Activated CD4-positive, alpha-beta T cell treated with anti-CD3 and anti-CD28 coated beads for 4 hours (primary cell): ENCODE data around the gene SEMA6C.

Experiments
- DNase-seq, 2 donors: peaks; one replicate each; pipeline ENCODE4 v3.0.0-alpha.2; 2020

The SEMA6C gene

DNA sequence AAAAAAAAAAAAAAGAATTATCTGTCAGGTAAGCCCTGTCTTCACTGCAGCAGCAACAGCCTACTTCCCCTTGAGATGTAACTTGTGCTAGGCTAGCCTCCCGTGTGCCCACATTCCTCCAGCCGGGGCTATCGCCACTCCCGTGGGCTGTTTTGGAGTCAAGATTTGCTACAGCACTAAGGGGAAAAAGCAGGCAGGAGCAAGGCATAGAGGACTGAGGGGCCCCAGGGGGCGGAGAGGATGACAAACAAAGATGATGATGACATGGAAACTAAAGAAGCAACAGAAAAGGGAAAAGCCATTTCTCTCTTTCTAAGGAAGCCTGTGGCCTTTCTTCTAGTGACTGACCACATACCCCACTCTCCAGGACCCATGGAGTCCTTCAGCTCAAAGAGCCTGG, 11.9 kb upstream of the SEMA6C start:
- peak; percentile 29 to 54 for DNase-seq

- peak; percentile 39 to 40 for DNase-seq
Measured at GRCh38 chr1:151157067-151157531, 10.7 kb upstream of the SEMA6C start.

- peak; percentile 73 for DNase-seq
Measured at GRCh38 chr1:151156515-151156819, 10.0 kb upstream of the SEMA6C start, which contains the start of gene TNFAIP8L2. Gene TNFAIP8L2 (plus strand): TSS chr1:151156649. CDS start chr1:151158698, 2,049 bp downstream.

GRCh38 chr1:151147665-151148064, 1.2 kb upstream of the SEMA6C start:
- DNase-seq, result no peak

DNA sequence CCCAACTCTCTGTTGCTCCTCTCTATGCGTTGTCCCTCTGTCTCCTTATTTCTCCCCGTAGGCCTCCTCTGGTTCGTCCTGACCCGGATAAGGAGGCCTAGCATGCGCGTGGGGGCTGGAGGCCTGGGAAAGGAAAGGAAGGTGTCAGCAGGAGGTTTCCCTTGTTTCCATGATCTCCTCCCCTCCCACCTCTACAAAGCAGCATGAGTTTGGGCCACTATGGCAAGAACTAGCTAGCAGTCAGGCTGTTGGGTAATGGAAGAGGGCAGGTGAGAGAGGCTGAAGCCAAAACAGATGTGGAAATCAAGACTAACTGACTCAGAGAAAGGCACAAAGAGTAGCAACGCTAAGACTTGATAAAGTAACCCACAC, 687 bp upstream of the SEMA6C start:
- DNase-seq, result no peak

- no peak for DNase-seq
Measured at GRCh38 chr1:151146072-151146411, 389 bp downstream of the SEMA6C start.

- no peak for DNase-seq
Measured at GRCh38 chr1:151145304-151146071, 943 bp downstream of the SEMA6C start.

DNA sequence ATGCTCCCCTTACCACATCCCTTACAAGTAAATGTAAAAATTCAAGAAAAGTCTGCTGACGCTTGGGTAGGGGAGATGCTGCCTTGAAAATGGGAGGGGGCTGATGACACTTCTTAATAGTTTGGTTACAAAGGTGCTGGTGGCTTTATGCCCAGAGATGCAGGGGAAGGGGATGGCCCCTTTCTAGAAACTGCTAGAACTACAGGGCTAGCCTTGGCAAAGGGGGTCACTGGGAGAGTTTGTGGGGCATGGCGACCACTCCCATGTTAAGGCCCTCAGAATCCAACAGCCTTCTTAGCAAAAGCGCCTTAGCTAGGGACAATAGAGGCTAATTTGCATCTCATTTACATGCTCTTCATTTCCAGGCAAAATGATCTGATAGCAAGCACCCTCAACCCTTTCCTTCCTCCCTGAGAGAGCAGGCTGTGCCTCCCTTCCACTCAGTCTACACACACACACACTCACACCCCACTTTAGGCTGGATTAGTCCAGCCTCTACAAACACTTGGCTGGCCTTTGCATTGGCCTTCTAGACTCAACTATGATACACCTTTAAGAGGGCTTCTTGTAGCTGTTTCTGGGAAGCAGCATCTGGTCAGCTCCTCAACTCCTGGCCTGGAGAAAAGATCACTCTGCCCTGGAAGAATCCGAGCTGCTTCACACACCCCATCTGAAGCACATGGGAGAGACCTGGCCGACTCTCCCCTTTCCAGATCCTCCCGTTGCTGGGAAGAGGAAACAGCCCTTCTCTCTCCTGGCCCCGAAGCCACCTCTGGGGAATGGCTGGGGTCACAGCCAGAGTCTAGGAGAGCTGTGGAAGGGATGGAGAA, 1.7 kb downstream of the SEMA6C start:
- DNase-seq, result no peak

DNA sequence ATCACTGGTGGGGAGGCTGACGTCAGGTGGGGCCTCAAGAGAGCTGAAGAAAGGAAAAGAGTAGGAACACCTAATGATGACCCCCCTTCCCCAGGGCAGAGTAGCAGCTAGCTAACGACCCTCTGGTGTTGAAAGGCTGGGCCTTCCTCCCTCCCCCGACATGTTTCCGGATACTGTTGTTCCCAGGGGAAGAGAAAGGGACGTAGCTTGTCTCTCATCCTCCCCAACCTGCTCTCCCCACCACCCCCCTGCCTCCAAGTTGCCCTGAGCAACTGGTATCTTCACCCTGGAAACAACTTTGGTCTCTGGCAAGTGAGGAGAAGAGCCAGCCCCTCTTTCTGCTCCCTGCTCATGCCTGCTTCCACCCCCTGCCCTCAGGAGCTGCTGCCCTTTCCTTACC, 2.4 kb downstream of the SEMA6C start:
- no peak for DNase-seq

- DNase-seq, result no peak
Measured at GRCh38 chr1:151143057-151143435, 3.4 kb downstream of the SEMA6C start.

DNA sequence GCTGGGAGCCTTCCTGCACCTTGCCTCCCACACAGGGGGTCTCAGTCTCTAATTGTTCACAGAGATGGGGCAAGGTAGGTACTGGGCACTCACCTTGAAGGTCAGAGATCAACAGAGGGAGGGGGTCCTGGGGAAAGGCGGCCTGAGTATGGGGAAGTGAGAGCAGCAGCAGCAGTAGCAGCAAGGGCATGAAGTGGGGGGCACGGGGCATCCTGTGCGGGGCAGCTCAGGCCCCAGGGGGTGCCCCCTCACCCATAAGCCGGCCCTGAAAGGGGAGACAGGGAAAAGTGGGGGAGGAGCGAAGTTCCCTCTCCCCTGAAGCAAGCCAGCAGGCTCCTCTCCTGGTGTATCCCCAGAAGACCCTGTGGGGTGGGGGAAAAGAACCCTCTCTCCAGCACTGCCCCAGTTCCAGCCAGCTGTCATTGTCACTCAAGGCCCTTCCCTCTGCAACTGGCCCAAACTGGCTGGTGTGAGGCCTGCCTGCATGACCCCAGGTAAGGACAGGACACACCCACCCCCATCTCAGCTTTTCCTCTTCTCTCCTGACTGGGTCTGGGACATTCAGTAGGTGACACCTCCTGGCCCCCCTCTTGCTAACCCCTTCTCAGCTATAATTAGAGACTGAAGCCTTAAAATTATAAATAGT, 3.9 kb downstream of the SEMA6C start:
- DNase-seq, result no peak

- DNase-seq, result no peak
Measured at GRCh38 chr1:151137789-151138188, 8.6 kb downstream of the SEMA6C start.

DNA sequence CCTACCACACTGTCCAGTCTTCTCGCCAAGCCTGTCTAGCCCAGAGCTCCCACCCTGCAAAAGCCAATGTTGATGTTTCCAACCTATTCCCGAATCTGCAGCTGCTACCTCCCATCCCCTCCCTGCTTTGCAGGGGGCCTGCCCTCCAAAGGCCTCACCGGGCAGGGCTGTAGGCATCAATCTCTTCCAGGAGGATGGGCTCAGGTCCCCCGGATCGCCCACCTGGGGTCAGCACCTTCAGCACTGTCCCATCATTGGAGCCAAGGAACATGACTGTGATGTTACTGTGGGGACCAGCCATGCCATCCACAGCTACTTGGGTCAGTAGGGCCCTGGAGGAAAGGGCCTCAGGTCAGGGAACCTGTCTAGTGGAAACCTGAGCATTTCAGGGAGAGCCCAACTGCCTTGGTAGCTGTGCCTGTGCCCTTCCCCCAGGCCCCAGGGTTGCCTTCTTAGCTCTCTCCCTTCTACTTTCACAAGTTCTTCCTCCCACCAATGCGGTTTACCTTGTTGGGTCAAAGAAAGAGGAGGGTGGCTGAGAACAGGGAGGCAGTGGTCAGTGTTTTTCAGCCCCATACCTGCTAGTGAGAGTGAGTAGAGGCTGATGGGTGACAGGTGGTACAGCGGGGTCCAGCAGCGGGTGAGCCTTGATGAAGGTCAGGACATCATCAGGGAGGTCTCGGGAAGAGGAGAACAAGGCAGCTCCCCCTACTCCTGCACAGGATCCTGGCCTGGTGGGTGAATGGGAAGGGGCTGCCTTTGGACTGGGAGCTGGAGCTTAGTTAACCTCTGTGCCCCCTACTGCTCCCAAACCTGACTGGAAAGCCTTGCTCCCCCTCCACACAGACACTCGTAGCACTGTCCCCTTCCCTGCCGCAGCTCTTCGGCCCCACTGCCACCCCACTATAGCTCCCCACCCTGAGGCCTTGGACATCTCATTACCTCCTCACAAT, 10.7 kb downstream of the SEMA6C start:
- no peak for DNase-seq

GRCh38 chr1:151134991-151135390, 11.4 kb downstream of the SEMA6C start:
- DNase-seq, result no peak

GRCh38 chr1:151134396-151134795, 12.0 kb downstream of the SEMA6C start:
- DNase-seq, result no peak

DNA sequence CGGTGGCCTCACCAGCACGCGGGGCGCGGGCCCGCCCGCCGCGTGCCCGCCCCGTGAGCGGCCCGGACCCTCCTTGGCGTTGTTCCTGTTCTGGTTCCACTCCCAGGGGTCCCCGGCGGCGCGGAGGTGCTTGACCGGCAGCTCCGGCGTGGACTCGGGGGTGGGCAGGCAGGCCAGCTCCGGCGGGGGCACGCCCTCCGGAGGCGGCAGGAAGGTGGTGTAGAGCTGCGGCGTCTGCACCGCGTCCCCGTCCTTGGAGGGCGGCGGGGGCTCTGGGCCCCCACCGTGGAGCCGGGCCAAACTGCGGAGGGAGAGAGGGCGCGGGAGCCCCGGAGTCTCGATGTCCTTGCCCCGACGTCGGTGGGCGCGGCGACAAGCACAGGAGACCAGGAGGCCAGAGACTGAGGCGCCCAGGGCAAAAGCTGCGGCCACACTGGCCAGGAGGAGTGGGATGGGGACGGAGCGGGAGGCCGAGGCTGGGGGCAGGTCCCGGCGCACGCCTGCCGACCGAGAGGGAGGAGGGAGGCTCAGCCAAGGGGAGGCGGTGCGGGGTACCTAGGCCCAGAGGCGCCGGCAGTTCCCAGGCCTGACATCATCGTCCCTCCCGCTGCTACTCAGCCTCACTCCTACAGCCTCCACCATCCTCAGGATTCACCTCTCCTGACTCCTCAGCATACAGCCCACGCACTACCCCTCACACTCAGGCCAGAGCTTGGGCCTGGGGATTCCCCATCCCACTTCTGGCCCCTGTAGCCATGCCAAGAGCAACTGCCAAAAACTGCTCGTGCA, 13.2 kb downstream of the SEMA6C start:
- no peak for DNase-seq

- DNase-seq, result no peak
Measured at GRCh38 chr1:151132335-151133017, 14.0 kb downstream of the SEMA6C start.

DNA sequence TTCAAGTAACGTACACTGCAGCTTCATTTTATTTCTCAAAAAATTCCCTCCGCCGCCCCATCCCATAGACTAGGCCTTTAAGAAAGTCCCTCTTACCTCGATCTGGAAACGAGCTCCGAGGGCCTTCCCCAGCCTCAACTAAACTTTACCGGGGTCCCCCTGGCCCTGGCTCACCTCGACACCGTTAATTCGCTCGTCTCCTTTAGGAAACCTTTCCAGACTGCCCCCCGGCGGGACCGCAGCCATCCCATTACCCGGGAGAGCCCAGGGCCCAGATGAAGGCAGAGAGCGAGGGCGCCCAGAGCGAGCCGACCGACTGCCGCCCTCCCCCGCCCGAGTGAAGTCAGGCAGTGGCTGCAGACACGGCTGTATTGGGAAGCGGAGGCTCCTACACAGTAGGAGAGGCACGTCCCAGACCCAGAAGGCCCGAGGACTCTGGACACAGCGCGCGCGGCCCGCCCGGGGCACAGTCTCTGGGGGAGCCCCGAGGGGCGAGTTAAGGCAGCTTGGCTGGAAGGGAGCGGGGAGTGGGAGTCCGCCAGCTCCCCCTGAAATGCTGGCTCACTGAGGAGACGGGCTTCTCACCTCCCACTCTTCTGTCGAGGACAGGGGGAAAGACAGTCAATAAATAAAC, 14.6 kb downstream of the SEMA6C start:
- DNase-seq, result no peak

GRCh38 chr1:151130987-151131586, 15.3 kb downstream of the SEMA6C start:
- peak; percentile 78 to 83 for DNase-seq

DNA sequence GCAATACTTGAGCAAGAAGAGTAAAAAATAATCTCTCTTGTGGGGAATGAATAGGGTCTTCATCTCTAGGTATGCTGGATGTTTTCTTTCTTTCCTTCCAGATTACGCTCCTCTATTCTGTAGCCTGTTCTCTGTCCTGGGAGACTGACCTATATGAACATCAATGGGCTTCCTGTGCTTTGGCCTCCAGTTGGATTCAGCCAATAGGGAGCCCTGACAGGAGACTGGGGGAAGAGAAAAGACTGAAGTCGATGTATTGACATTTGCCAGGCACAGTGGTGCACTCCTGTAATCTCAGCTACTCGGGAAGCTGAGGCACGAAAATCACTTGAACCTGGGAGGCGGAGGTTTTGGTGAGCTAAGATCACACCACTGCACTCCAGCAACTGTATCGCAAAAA, 17.6 kb downstream of the SEMA6C start:
- no peak for DNase-seq
